B cell (primary cell): ENCODE results near the gene CDC25C.
"Not testable (repeated sequence)": the region's sequence is repeated elsewhere in the genome, so short reads cannot be mapped to it uniquely, and the experiment has no call there.

ENCODE experiments used
- EZH2 ChIP-seq: IDR thresholded peaks from 2 replicates; pipeline ENCODE4 v1.6.1; 2012; ENCODE audit warnings: borderline replicate concordance, low read depth, mild to moderate bottlenecking, moderate library complexity, low read length; ENCODE audit not compliant: insufficient read depth, poor library complexity, severe bottlenecking
- TF ChIP-seq, protein P1 (sequence below): fragments of 200-600 bp; IDR thresholded peaks from one replicate; pipeline ENCODE4 v1.8.0; 2022; ENCODE audit warnings: antibody characterized with exemption, mild to moderate bottlenecking

DNA sequence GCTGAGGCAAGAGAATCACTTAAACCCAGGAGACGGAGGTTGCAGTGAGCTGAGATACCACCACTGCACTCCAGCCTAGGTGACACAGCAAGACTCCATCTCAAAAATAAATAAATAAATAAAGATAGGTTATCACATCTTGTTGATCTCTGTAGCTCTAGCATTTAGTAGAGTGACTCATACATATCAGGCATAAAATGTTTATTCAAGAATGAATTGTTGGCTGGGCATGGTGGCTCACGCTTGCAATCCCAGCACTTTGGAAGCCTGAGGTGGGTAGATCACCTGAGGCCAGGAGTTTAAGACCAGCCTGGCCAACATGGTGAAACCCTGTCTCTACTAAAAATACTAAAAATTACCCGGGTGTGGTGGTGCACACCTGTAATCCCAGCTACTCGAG is 13.4 kb downstream of the CDC25C start:
- TF ChIP-seq, protein P1, sequence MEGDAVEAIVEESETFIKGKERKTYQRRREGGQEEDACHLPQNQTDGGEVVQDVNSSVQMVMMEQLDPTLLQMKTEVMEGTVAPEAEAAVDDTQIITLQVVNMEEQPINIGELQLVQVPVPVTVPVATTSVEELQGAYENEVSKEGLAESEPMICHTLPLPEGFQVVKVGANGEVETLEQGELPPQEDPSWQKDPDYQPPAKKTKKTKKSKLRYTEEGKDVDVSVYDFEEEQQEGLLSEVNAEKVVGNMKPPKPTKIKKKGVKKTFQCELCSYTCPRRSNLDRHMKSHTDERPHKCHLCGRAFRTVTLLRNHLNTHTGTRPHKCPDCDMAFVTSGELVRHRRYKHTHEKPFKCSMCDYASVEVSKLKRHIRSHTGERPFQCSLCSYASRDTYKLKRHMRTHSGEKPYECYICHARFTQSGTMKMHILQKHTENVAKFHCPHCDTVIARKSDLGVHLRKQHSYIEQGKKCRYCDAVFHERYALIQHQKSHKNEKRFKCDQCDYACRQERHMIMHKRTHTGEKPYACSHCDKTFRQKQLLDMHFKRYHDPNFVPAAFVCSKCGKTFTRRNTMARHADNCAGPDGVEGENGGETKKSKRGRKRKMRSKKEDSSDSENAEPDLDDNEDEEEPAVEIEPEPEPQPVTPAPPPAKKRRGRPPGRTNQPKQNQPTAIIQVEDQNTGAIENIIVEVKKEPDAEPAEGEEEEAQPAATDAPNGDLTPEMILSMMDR: not testable (repeated sequence)
- TF ChIP-seq EZH2: not testable (repeated sequence)
